ENCODE data around the gene SYNGR3. TPM values are rescaled to one million over a fixed set of nuclear protein-coding genes. Genes with fewer than 3 reads are reported as not detected.

SYNGR3 gene
- total and polyA plus RNA-seq, 10 donors, result 0.85 to 11.4 (median 2.8) TPM

- intact Hi-C loops (cut with DNase I; ENCODE audit: low total_unique reads), result no loop called here
These were observed 8.0 kb downstream of the SYNGR3 start for GRCh38 chr16:1997494-1998359.

GRCh38 chr16:1998360-1998835, 8.6 kb downstream of the SYNGR3 start:
- Histone ChIP-seq H3K36me3 (peaks cover 5 to 74% (median 68%) of the 10 kb centered on the region in 6 donors), H3K27ac (peak overlapping the region in 1 of 8 donors; percentile 20), H3K4me3 (no peak overlapping the region), H3K4me1 (peaks cover 1 to 20% (median 3%) of the 10 kb centered on the region in 6 donors), H3K9me3 (no peaks in the 10 kb centered on the region), H3K27me3 (replicated peaks in 1 of 7) (no peaks in the 10 kb centered on the region)
- TF ChIP-seq CTCF (IDR thresholded peaks at IDR 0.05 in 8 of 11, conservative IDR thresholded peaks at IDR 0.05 in 3 of 11) (no peak), POLR2AphosphoS5 (IDR thresholded peaks at IDR 0.05) (no peak), POLR2A (IDR thresholded peaks at IDR 0.05) (no peak)
- WGBS, 5 donors, result 90 to 95% (median 91%) methylated on average over 15 to 27 of the region's 27 CpGs
- no peak for DNase-seq
- intact Hi-C loops (cut with DNase I; ENCODE audit: low total_unique reads), result no loop called here

More at GRCh38 chr16:1997494-1998359, 8.0 kb downstream of the SYNGR3 start:
- Histone ChIP-seq H3K9me3 (peaks cover 0 to under 1% (median 0%) of the 10 kb centered on the region in 8 donors), H3K4me1 (peaks cover 0 to 17% (median 5%) of the 10 kb centered on the region in 6 donors), H3K27ac (peak overlapping the region in 1 of 8 donors; percentile 20), H3K4me3 (no peak overlapping the region), H3K27me3 (replicated peaks in 1 of 7) (no peaks in the 10 kb centered on the region), H3K36me3 (peaks cover 0 to 67% (median 61%) of the 10 kb centered on the region in 6 donors)
- WGBS, 5 donors, result 88 to 94% (median 89%) methylated on average over 21 to 26 of the region's 26 CpGs
- TF ChIP-seq POLR2A (IDR thresholded peaks at IDR 0.05), result no peak
- peak in 2 of 3 donors; percentile 4 to 42 for TF ChIP-seq POLR2AphosphoS5 (IDR thresholded peaks at IDR 0.05)
- peak; percentile 74 for DNase-seq

GRCh38 chr16:1998852-1999801, 9.4 kb downstream of the SYNGR3 start:
- Histone ChIP-seq H3K9me3 (no peaks in the 10 kb centered on the region), H3K27me3 (replicated peaks in 1 of 7) (no peaks in the 10 kb centered on the region), H3K36me3 (peaks cover 5 to 77% (median 69%) of the 10 kb centered on the region in 6 donors), H3K27ac (peak overlapping the region in 3 of 8 donors; percentile 20 to 31 (median 27)), H3K4me3 (no peak overlapping the region), H3K4me1 (peaks cover 7 to 27% (median 11%) of the 10 kb centered on the region in 6 donors)
- TF ChIP-seq CTCF (IDR thresholded peaks at IDR 0.05 in 8 of 11, conservative IDR thresholded peaks at IDR 0.05 in 3 of 11) (no peak), POLR2AphosphoS5 (IDR thresholded peaks at IDR 0.05) (peak in 1 of 3 donors; percentile 8), POLR2A (IDR thresholded peaks at IDR 0.05) (no peak)
- DNase-seq, result peak; percentile 72
- intact Hi-C loops (cut with DNase I; ENCODE audit: low total_unique reads), result no loop called here
- WGBS, 5 donors, result 91 to 97% (median 91%) methylated on average over 26 to 39 of the region's 39 CpGs

- peak; percentile 78 for DNase-seq
These were observed 10.2 kb downstream of the SYNGR3 start for GRCh38 chr16:1999866-2000514.

More at GRCh38 chr16:1999866-2000514, 10.2 kb downstream of the SYNGR3 start:
- no peak for TF ChIP-seq POLR2A (IDR thresholded peaks at IDR 0.05)
- TF ChIP-seq POLR2AphosphoS5 (IDR thresholded peaks at IDR 0.05), result peak in 2 of 3 donors; percentile 48 to 50
- no peaks in the 10 kb centered on the region for H3K9me3 ChIP-seq
- H3K36me3 ChIP-seq, result peaks cover 5 to 82% (median 69%) of the 10 kb centered on the region in 6 donors
- intact Hi-C loops (cut with DNase I; ENCODE audit: low total_unique reads), result no loop called here
- WGBS, 5 donors, result 73 to 90% (median 80%) methylated on average over 19 to 28 of the region's 28 CpGs
- no peaks in the 10 kb centered on the region for H3K27me3 ChIP-seq (replicated peaks in 1 of 7)
- H3K4me1 ChIP-seq, result peaks cover 16 to 35% (median 19%) of the 10 kb centered on the region in 6 donors
- peak overlapping the region in 3 of 8 donors; percentile 20 to 31 (median 27) for H3K27ac ChIP-seq
- no peak overlapping the region for H3K4me3 ChIP-seq

Data from spleen (tissue), 11 donors.